Cardiac septum (tissue), 1 donor: ENCODE measurements around the gene EPHB1. TPM values are rescaled to one million over a fixed set of nuclear protein-coding genes. Genes with fewer than 3 reads are reported as not detected.

Source experiments
- DNase-seq: peaks from one replicate; pipeline ENCODE4 v3.0.0-alpha.2; 2020; ENCODE audit warnings: low spot score
- intact Hi-C: fragments of 100-400 bp; cut with DNase I; formaldehyde crosslinking; loops from one replicate; pipeline ENCODE4 v1.14.0; 2022
- total RNA-seq: library from RNA; stranded (reverse); fragmentation: NEBNext Ultra II Directional; extraction: Animal tissue kit (Norgen Biotek cat#: 25700); gene quantifications from one replicate; pipeline ENCODE4 v1.2.1, GENCODE V29; 2021
- donor health status: DM: no; HTN: no; CAD: no.

EPHB1 gene
- total RNA-seq, 1 donor from 2014 or later: 1.1 TPM

GRCh38 chr3:135155228-135155627 lies 360.2 kb downstream of the EPHB1 start:
- intact Hi-C loops: no loop called here
- no peak for DNase-seq

GRCh38 chr3:135155791-135156190 lies 360.7 kb downstream of the EPHB1 start:
- no peak for DNase-seq
- intact Hi-C loops: no loop called here

DNA sequence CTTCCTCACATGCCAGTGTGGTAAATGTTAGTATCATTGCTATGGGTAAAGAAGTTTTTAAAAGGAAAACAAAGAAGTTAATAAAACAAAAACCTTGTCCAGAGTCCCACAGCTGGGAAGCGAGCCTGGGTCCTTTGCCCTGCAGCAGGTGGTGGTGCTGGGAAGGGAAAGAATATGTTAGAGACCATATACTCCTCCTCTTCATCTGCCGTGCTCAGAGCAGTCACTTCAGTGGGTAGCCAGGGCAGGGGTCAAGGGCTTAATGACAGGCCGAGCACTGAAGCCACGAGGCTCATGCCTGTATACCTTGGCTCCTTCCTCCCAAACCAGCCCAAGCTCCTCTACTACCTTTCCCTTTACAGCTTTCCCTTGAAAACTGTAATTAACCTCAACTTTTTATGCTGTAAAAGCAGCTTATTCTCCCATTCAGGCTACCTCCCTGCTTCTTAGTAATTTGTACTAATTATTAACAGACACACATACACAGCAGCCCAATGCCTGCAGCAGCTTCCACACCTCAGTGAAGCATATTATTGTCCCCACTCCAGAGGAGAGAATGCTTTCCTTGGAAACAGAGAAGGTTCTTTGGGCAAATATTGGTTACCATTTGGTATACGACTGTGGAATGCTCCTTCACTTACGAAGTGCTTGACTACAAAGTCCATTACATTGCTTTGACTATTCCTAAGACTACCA lies 362.1 kb downstream of the EPHB1 start:
- intact Hi-C loops: no loop called here
- DNase-seq: no peak

DNA sequence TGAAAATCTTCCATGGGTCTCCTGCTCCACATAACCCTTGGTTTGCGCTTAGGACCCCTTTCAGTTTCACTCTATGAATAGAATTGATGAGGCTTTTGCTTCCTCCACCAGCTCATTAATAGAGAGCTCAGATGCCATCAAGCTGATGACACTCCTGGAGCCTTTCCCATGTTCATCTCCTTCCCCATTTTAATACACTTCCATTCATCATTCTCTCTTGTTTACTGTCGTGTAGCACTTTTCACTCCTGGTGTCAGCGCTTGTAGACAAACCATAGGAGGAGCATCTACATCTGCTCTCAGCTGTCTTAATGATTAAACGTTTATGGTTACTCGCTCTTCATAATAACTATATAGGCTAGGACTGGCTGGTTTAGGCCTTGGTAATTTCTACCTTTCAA lies 363.5 kb downstream of the EPHB1 start:
- DNase-seq: no peak
- intact Hi-C loops: no loop called here

GRCh38 chr3:135159681-135160247 lies 364.7 kb downstream of the EPHB1 start:
- no peak for DNase-seq
- intact Hi-C loops: no loop called here

DNA sequence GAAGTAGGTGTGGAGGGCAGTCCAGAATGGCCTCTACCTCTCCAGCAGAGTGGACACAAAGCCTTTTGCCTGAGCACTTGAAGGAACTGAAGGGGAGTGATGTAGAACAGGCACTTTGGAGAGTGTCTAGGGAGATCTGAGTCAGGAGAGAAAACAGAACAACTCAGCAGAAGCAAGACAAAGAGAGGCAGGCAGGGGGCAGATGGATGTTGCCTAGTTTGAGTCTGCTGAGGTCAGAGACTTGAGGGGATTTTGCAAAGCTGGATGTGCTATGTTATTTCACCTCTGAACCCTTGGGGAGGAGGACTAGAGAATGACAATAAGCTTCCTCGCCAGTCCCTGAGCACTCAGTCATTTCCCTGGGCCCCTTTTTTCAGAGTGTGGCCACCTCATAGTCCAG lies 366.4 kb downstream of the EPHB1 start:
- DNase-seq: no peak
- intact Hi-C loops: no loop called here

GRCh38 chr3:135163701-135164100 lies 368.6 kb downstream of the EPHB1 start:
- no peak for DNase-seq
- intact Hi-C loops: no loop called here

GRCh38 chr3:135165260-135165659 lies 370.2 kb downstream of the EPHB1 start:
- no peak for DNase-seq
- intact Hi-C loops: no loop called here

DNA sequence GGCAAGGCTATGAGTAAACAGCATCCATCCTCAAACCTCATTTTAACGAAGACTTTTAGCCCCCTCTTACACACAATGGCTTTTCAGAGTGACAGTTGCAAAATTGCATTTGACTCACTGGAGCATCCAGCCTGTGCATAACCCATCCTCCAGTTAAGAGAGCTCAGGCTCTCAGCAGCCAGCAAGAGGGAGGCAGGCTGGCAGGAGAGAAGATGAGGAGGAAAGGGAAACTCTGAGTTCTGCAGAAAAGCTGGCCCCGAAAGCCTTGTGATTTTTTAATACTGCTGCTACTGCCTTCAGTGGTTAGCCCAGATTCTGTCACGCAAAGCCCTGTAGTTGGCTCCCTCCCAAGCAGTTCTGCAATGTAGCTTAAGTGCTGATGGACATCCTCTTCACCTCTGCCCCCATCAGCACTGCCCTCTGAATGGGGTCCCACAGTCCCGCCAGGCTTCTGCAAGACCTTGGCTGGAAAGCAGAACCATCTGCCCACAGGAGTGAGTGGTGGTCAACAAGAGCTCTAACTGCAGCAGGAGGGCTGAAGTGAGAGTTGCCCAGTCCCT lies 371.3 kb downstream of the EPHB1 start:
- intact Hi-C loops: no loop called here

DNA sequence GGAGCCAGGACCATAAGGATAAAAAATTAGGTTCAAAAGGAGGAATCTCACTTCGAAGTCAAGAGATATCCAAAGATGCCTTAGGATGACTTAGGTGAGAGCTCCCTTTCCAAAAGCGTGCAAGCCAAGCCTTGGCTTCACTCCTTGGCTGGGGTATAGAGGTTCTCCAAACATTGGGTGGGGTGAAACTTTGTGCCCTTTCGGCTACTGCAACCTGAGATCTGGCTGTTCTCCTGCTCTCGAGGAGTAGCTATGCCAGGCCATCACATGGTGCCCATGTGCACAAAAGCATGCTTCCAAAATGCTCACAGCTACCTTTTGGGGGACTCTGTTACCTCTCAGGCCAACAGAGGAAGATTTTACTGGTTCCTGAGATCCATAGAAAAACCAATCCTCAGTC lies 373.8 kb downstream of the EPHB1 start:
- DNase-seq: no peak

More for the DNA sequence above, 371.3 kb downstream of the EPHB1 start:
- no peak for DNase-seq

GRCh38 chr3:135169651-135170050 lies 374.6 kb downstream of the EPHB1 start:
- intact Hi-C loops: no loop called here
- DNase-seq: no peak

More for the DNA sequence above, 373.8 kb downstream of the EPHB1 start:
- intact Hi-C loops: no loop called here

DNA sequence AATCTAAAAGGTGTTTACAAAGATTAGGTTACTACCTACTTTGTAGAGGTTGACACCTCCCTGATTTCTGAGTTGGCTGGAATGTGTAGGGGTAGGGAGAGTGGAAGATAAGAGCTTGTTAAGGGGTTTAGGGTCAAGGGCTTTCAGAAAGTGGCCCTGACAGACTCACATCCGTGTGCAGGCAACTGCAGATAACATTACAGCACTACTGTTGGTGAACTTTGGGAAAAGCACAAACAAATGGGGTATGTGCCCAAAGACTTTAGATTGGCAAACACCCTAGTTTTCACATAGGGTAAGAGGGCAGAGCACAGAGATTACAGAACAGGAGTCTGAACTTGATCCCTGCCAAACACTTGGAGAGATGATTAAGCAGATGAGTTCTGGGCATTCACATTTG lies 375.7 kb downstream of the EPHB1 start:
- no peak for DNase-seq
- intact Hi-C loops: no loop called here

GRCh38 chr3:135172191-135172869 lies 377.3 kb downstream of the EPHB1 start:
- intact Hi-C loops: no loop called here
- no peak for DNase-seq

DNA sequence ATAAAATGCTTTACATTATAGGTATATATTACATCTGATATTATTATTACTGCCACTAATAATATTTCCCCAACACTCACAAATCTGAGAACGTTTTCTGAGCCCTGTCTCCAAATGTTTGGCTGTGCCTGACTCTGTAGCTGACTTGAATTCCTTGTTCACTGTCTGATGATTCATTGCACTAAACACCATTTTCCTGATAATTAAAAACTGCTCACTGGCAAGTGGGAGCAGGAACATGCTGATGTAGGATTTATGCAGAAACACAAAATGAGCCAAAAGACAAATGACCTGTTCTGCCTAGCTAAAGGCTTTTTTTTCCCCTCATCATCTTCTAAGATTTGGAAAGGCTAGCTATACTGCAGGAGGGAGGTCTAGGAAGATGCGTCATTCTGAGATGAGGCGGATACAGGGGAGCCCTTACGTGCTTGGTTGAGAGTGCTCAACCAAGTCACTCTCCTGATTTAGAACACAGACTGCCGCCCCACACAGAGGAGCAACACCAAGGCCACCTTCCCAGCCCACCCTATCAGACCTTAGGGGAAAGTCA lies 380.7 kb downstream of the EPHB1 start:
- intact Hi-C loops: no loop called here
- no peak for DNase-seq

- intact Hi-C loops: no loop called here
- no peak for DNase-seq
These were observed 381.8 kb downstream of the EPHB1 start for GRCh38 chr3:135176881-135177280.

- intact Hi-C loops: no loop called here
- DNase-seq: no peak
These were observed 383.5 kb downstream of the EPHB1 start for GRCh38 chr3:135178566-135178965.

DNA sequence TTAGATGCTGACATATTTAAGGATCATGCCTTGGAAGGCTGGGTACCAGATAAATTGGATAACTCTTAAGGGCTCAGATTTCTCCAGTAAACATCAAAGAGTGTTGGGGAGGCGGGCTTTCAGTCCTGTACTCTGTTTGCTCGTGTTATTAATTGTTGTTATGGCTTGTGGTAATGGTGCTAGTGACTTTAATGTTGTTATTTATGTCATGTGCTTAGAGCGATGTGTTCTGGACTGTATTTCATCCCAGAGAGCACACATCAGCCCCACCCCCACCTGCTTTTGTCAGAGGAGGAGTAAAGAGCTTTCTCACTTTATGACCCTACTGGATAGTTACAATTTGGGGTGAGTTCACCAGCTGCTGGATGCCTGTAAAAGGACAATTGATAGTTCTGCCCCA lies 386.3 kb downstream of the EPHB1 start:
- intact Hi-C loops: no loop called here

DNA sequence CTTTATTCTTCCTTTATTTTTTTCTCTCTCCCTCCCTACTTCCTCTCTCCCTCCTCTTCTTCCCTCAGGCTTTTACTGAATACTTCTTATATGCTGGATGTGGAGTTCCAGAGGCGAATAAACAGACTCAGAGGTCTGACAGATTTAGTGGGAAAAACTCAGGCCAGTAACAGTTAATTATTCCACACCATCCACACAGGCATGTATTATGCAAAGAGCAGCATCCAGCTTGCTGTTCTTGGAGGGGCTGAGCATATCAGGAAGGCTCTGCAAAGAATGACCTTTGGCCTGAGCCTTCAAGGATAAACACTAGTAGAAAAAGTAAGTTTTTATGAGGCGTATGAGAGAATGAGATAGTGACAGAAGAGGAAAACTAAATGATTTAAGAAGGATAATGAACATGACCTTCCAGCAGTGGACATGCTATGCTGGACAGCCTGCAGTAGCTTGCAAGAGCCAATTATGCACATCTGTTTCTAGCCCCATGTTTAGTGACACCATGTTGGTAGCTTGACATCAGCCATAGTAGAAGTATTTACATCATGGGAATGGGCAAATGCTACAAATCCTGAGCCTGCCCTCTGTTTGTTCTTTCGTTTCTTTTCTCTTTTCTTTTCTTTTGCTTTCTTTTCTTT lies 387.4 kb downstream of the EPHB1 start:
- intact Hi-C loops: no loop called here
- DNase-seq: no peak

More for the DNA sequence above, 386.3 kb downstream of the EPHB1 start:
- DNase-seq: no peak

DNA sequence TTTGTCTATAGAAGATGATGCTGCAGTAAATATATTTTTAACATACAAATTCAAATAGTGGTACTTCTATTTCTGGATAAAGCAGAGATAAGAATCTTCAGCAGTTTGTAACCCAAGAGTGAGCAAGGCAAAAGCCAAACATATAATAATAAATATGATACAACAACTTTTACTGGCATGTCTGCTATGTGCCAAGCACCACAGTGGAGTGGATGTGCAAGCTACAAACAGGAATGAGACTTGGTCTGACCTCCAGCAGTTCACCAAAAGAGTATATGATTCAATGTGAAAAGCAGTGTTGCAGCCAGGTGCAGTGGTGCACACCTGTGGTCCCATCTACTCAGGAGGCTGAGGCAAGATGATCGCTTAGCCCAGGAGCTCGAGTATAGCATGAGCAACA lies 395.6 kb downstream of the EPHB1 start:
- DNase-seq: no peak
- intact Hi-C loops: no loop called here

GRCh38 chr3:135191708-135192107 lies 396.6 kb downstream of the EPHB1 start:
- no peak for DNase-seq
- intact Hi-C loops: no loop called here
